ENCODE results near the gene MKRN2OS.

DNA sequence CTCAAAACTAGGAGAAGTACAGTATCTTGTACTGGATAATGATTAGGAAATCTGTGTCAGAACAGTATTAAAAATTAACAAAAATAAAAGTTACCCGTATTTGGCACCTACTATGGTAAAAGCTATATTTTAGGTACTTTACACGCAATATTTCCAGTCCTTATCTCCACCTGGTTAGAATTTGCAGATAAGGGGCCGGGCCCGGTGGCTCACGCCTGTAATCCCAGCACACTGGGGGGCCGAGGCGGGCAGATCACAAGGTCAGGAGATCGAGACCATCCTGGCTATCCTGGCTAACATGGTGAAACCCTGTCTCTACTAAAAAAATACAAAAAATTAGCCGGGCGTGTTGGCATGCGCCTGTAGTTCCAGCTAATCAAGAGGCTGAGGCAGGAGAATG, 28.4 kb downstream of the MKRN2OS start:
- no peak for TF ChIP-seq POLR2AphosphoS5 (IDR thresholded peaks at IDR 0.05)
- TF ChIP-seq, protein P1, sequence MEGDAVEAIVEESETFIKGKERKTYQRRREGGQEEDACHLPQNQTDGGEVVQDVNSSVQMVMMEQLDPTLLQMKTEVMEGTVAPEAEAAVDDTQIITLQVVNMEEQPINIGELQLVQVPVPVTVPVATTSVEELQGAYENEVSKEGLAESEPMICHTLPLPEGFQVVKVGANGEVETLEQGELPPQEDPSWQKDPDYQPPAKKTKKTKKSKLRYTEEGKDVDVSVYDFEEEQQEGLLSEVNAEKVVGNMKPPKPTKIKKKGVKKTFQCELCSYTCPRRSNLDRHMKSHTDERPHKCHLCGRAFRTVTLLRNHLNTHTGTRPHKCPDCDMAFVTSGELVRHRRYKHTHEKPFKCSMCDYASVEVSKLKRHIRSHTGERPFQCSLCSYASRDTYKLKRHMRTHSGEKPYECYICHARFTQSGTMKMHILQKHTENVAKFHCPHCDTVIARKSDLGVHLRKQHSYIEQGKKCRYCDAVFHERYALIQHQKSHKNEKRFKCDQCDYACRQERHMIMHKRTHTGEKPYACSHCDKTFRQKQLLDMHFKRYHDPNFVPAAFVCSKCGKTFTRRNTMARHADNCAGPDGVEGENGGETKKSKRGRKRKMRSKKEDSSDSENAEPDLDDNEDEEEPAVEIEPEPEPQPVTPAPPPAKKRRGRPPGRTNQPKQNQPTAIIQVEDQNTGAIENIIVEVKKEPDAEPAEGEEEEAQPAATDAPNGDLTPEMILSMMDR (IDR thresholded peaks at IDR 0.05): no peak
- TF ChIP-seq POLR2A (IDR thresholded peaks at IDR 0.05): no peak

Measured in breast epithelium (tissue), 3 donors.